SU-DHL-6 (cell line): ENCODE data around the gene EXOC6B.

Experiments
- H2AFZ ChIP-seq: fragments of 200-600 bp; sonication (generic); 2 replicates; pipeline ENCODE4 v1.6.1; 2014; ENCODE audit warnings: low read depth, mild to moderate bottlenecking, moderate library complexity, mixed read lengths, antibody characterized with exemption, low read length; ENCODE audit not compliant: severe bottlenecking
- H3F3A ChIP-seq: fragments of 200-600 bp; shearing (Covaris generic); 2 replicates; pipeline ENCODE4 v1.6.0; 2016; ENCODE audit warnings: antibody characterized with exemption, mild to moderate bottlenecking; ENCODE audit not compliant: insufficient read depth
- H3K27ac ChIP-seq: fragments of 200-600 bp; sonication (generic); 2 replicates; pipeline ENCODE4 v1.5.1; 2016; ENCODE audit warnings: low read depth, mild to moderate bottlenecking, low read length, moderate library complexity, mixed read lengths
- H3K27me3 ChIP-seq: fragments of 200-600 bp; sonication (generic), shearing (Covaris generic); 2 replicates; pipeline ENCODE4 v1.6.0; 2014; ENCODE audit warnings: mild to moderate bottlenecking, low read length
- H3K36me3 ChIP-seq: fragments of 200-600 bp; sonication (generic); 2 replicates; pipeline ENCODE4 v1.6.1; 2014; ENCODE audit warnings: mild to moderate bottlenecking, low read length, mixed read lengths
- H3K4me2 ChIP-seq: fragments of 300-600, 200-600 bp; shearing (Covaris generic), sonication (generic); 2 replicates; pipeline ENCODE4 v1.6.0; 2014; ENCODE audit warnings: low read length, low read depth, mild to moderate bottlenecking; ENCODE audit not compliant: poor library complexity, severe bottlenecking
- H3K4me3 ChIP-seq: fragments of 200-600 bp; sonication (generic); 2 replicates; pipeline ENCODE4 v1.5.1; 2014; ENCODE audit warnings: antibody characterized with exemption, low read length, mild to moderate bottlenecking, mixed read lengths; ENCODE audit not compliant: insufficient read depth, poor library complexity, severe bottlenecking
- H3K79me2 ChIP-seq: fragments of 200-600 bp; sonication (generic); 2 replicates; pipeline ENCODE4 v1.6.1; 2014; ENCODE audit warnings: mild to moderate bottlenecking, low read length, moderate library complexity; ENCODE audit not compliant: insufficient read depth
- H3K9ac ChIP-seq: fragments of 200-600 bp; sonication (generic); 2 replicates; pipeline ENCODE4 v1.7.0; 2014; ENCODE audit warnings: mild to moderate bottlenecking, low read length
- H3K9me2 ChIP-seq: fragments of 200-600 bp; sonication (generic); replicated peaks from 2 replicates; pipeline ENCODE4 v1.6.1; 2014; ENCODE audit warnings: low read length; ENCODE audit not compliant: insufficient read depth
- H3K9me3 ChIP-seq: fragments of 200-600 bp; sonication (generic); 2 replicates; pipeline ENCODE4 v1.6.1; 2014; ENCODE audit warnings: low read length, mixed read lengths; ENCODE audit not compliant: insufficient read depth
- H4K20me1 ChIP-seq: fragments of 200-600 bp; sonication (generic); 2 replicates; pipeline ENCODE4 v1.6.1; 2014; ENCODE audit warnings: low read depth, mild to moderate bottlenecking, antibody characterized with exemption, low read length, moderate library complexity, mixed read lengths
- EZH2phosphoT487 ChIP-seq: fragments of 200-600 bp; sonication (generic), shearing (Covaris generic); conservative IDR thresholded peaks from 2 replicates; pipeline ENCODE4 v1.6.1; 2018; ENCODE audit warnings: mild to moderate bottlenecking, antibody characterized with exemption, low read length, moderate library complexity, mixed read lengths
- TF ChIP-seq, protein P1 (sequence below): fragments of 200-600 bp; sonication (generic); IDR thresholded peaks from one replicate; pipeline ENCODE4 v1.5.1; 2017; ENCODE audit warnings: antibody characterized with exemption, mild to moderate bottlenecking, low read length, moderate library complexity; ENCODE audit not compliant: insufficient read depth, poor library complexity, severe bottlenecking

The EXOC6B gene

DNA sequence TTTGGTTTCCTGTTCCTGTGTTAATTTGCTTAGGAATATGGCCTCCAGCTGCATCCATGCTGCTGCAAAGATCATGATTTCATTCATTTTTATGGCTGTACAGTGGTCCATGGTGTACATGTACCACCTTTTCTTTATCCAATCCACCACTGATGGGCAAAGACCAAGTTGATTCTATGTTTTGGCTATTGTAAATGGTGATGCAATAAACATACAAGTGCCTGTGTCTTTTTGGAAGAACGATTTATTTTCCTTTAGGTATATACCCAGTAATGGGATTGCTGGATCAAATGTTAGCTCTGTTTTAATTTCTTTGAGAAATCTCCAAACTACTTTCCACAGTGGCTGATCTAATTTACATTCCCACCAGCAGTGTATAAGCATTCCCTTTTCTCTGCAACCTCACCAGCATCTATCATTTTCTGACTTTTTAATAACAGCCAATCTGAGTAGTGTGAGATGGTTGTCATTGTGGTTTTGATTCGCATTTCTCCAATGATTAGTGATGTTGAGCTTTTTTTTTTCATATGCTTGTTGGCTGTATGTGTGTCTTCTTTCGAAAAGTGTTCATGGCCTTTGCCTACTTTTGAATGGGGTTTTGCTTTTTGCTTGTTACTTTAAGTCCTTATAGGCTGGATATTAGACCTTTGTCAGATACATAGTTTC lies 19.4 kb downstream of the EXOC6B start:
- no peak overlapping the region for H3K9ac ChIP-seq
- H3K4me2 ChIP-seq: no peak overlapping the region
- no peaks in the 10 kb centered on the region for H3K36me3 ChIP-seq
- H3K4me3 ChIP-seq: no peak overlapping the region
- H3K9me3 ChIP-seq: no peaks in the 10 kb centered on the region
- no peak overlapping the region for H3K27ac ChIP-seq
- H3K79me2 ChIP-seq: no peaks in the 10 kb centered on the region
- no peaks in the 10 kb centered on the region for H4K20me1 ChIP-seq
- no peak overlapping the region for H2AFZ ChIP-seq
- TF ChIP-seq, protein P1, sequence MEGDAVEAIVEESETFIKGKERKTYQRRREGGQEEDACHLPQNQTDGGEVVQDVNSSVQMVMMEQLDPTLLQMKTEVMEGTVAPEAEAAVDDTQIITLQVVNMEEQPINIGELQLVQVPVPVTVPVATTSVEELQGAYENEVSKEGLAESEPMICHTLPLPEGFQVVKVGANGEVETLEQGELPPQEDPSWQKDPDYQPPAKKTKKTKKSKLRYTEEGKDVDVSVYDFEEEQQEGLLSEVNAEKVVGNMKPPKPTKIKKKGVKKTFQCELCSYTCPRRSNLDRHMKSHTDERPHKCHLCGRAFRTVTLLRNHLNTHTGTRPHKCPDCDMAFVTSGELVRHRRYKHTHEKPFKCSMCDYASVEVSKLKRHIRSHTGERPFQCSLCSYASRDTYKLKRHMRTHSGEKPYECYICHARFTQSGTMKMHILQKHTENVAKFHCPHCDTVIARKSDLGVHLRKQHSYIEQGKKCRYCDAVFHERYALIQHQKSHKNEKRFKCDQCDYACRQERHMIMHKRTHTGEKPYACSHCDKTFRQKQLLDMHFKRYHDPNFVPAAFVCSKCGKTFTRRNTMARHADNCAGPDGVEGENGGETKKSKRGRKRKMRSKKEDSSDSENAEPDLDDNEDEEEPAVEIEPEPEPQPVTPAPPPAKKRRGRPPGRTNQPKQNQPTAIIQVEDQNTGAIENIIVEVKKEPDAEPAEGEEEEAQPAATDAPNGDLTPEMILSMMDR: no peak
- TF ChIP-seq EZH2phosphoT487: no peak
- H3F3A ChIP-seq: no peaks in the 10 kb centered on the region
- H3K9me2 ChIP-seq: no peaks in the 10 kb centered on the region; the same call in 1 of the 2 replicates
- H3K27me3 ChIP-seq: no peaks in the 10 kb centered on the region; the same call in 1 of the 2 replicates

DNA sequence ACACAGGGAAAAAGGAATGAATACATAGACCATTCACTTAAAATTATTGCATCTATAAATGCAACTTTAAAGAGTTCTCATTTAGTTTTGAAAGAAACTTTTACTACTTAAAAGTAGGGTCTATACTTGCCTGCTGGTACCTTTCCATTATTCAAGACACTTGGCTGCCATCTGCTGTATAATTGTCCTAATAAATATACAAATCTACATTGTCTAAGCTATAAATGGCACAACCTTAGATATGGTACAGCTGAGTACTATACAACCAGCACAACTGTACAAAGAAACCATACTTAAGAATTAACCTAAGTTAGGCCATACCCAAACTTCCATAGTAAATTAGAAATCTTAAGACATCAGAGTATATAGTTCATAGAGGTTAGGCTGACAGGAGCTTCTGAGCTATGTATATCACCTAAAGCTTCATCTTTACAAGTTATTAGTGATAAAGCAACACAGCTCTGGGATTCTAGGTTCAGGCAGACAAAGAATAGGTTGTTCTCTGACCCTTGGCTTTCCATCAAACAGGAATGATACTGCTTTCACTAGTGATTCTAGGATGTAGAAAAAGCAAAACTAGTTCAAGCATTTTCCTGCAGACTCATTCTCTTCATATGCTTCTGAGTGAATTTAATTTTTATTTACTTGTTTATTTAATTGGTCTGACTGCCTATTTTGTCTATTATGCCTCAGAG lies 22.1 kb downstream of the EXOC6B start:
- no peaks in the 10 kb centered on the region for H3K27me3 ChIP-seq
- H3K27ac ChIP-seq: no peak overlapping the region
- no peak overlapping the region for H3K4me2 ChIP-seq
- H3K79me2 ChIP-seq: no peaks in the 10 kb centered on the region
- H4K20me1 ChIP-seq: no peaks in the 10 kb centered on the region
- H3F3A ChIP-seq: no peaks in the 10 kb centered on the region
- H3K4me3 ChIP-seq: no peak overlapping the region
- no peaks in the 10 kb centered on the region for H3K9me2 ChIP-seq
- H3K9me3 ChIP-seq: no peaks in the 10 kb centered on the region
- no peak overlapping the region for H2AFZ ChIP-seq
- no peak overlapping the region for H3K9ac ChIP-seq
- no peaks in the 10 kb centered on the region for H3K36me3 ChIP-seq
- TF ChIP-seq EZH2phosphoT487: no peak
- TF ChIP-seq, protein P1: no peak

DNA sequence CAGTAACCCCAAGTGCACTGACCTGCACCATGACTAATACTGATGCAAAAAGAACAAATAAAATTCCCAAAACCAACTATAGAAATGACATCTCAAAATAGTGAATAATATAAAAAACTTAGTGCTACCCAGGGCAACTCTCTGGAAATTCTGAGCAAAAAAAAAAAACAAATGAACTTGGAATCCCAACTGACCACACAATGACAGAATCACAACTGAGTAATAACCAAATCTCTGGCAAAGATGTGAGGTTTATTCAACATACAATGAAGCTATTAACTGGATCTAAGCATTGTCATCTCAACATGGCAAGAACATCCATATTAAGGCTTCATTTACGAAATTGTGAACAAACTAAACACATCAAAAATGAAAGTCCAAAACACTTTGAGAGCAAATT lies 22.7 kb downstream of the EXOC6B start:
- Histone ChIP-seq H4K20me1 (no peaks in the 10 kb centered on the region), H3K4me3 (no peak overlapping the region), H3K36me3 (no peaks in the 10 kb centered on the region), H3K9me3 (no peaks in the 10 kb centered on the region), H3K4me2 (no peak overlapping the region), H3K27ac (no peak overlapping the region), H3K79me2 (no peaks in the 10 kb centered on the region), H2AFZ (no peak overlapping the region), H3K9me2 (no peaks in the 10 kb centered on the region), H3K9ac (no peak overlapping the region), H3K27me3 (no peaks in the 10 kb centered on the region), H3F3A (no peaks in the 10 kb centered on the region)
- TF ChIP-seq EZH2phosphoT487: no peak
- TF ChIP-seq, protein P1: no peak
